Peyer's patch (tissue), 4 donors: Measurements from ENCODE around the gene FXYD3.
"Not testable (repeated sequence)": the region's sequence is repeated elsewhere in the genome, so short reads cannot be mapped to it uniquely, and the experiment has no call there.

Experiments
- CTCF ChIP-seq, 6 experiments: fragments of 450-650 bp in 4 of 6; fragments of 200-600 bp in 2 of 6; sonication (generic) in 1 of 6; IDR thresholded peaks; one replicate each; pipeline ENCODE4 v1.5.1; 2017 to 2019; ENCODE audit warnings: antibody characterized with exemption in 6 of 6, mild to moderate bottlenecking in 3 of 6, moderate library complexity in 1 of 6
- POLR2A ChIP-seq, 2 donors: fragments of 450-650 bp; IDR thresholded peaks; one replicate each; pipeline ENCODE4 v1.5.1; 2017; ENCODE audit warnings: antibody characterized with exemption in 2 of 2, mild to moderate bottlenecking in 2 of 2, moderate library complexity in 2 of 2

GRCh38 chr19:35153129-35153522 is 37.5 kb downstream of the FXYD3 start:
- TF ChIP-seq CTCF, POLR2A (IDR thresholded peaks at IDR 0.05): not testable (repeated sequence)
